A549 (cell line): Measurements from ENCODE around the gene ABHD2.

ENCODE experiments used
- CTCF ChIP-seq: fragments of >200 bp; sonication (Bioruptor Twin); formaldehyde crosslinking; IDR thresholded peaks from 3 replicates; pipeline ENCODE4 v1.5.1; 2016
- EHF ChIP-seq: fragments of 250-450 bp; sonication (Bioruptor Pico); IDR thresholded peaks from 2 replicates; pipeline ENCODE4 v1.5.0; 2020; ENCODE audit warnings: mild to moderate bottlenecking
- ZNF302 ChIP-seq: fragments of 250-450 bp; sonication (Bioruptor Pico); IDR thresholded peaks from 2 replicates; pipeline ENCODE4 v1.9.0; 2021; ENCODE audit warnings: inconsistent platforms, mild to moderate bottlenecking, moderate library complexity

- TF ChIP-seq CTCF (no peak), ZNF302 (CRISPR knock-in tag) (no peak), EHF (CRISPR knock-in tag) (no peak)
Observed at GRCh38 chr15:89221543-89221942, 133.3 kb downstream of the ABHD2 start, which contains the start of gene RLBP1.
